ENCODE results near the gene WDR53. TPM values are rescaled to one million over a fixed set of nuclear protein-coding genes. Genes with fewer than 3 reads are reported as not detected.

The WDR53 gene
- polyA plus RNA-seq, 1 donor (not counting 4 experiments of a cell fraction or from before 2014, with no cell fraction given), result 14.2 TPM

- FAIRE-seq, result no peak
- H2AFZ ChIP-seq (ENCODE audit: control insufficient read depth, low read length), result no peak overlapping the region
- H4K20me1 ChIP-seq (ENCODE audit: control insufficient read depth, extremely low read depth, insufficient read depth, low read length), result no peaks in the 10 kb centered on the region
- H3K4me2 ChIP-seq (ENCODE audit: control insufficient read depth, extremely low read depth, insufficient read depth, low read depth, low read length), result no peak overlapping the region
- no peak overlapping the region for H3K27ac ChIP-seq (ENCODE audit: control insufficient read depth, insufficient read depth, low read length)
- no peaks in the 10 kb centered on the region for H3K9me1 ChIP-seq (ENCODE audit: control insufficient read depth, extremely low read depth, insufficient read depth, low read length)
- no peaks in the 10 kb centered on the region for H3K9me3 ChIP-seq (ENCODE audit: control insufficient read depth, low read depth, low read length)
- H3K4me1 ChIP-seq (ENCODE audit: control insufficient read depth, extremely low read depth, insufficient read depth, low read length), result peaks cover 4% of the 10 kb centered on the region
- TF ChIP-seq EZH2 (IDR thresholded peaks at IDR 0.05; ENCODE audit: low read length), result no peak
- TF ChIP-seq, protein P1, sequence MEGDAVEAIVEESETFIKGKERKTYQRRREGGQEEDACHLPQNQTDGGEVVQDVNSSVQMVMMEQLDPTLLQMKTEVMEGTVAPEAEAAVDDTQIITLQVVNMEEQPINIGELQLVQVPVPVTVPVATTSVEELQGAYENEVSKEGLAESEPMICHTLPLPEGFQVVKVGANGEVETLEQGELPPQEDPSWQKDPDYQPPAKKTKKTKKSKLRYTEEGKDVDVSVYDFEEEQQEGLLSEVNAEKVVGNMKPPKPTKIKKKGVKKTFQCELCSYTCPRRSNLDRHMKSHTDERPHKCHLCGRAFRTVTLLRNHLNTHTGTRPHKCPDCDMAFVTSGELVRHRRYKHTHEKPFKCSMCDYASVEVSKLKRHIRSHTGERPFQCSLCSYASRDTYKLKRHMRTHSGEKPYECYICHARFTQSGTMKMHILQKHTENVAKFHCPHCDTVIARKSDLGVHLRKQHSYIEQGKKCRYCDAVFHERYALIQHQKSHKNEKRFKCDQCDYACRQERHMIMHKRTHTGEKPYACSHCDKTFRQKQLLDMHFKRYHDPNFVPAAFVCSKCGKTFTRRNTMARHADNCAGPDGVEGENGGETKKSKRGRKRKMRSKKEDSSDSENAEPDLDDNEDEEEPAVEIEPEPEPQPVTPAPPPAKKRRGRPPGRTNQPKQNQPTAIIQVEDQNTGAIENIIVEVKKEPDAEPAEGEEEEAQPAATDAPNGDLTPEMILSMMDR (optimal IDR thresholded peaks at IDR 0.05 in 1 of 3, IDR thresholded peaks at IDR 0.05 in 1 of 3, conservative IDR thresholded peaks at IDR 0.05 in 1 of 3; ENCODE audit: extremely low read depth in 1 of 3, insufficient read depth in 2 of 3, low read length in 3 of 3), result no peak
- H3K79me2 ChIP-seq (ENCODE audit: control insufficient read depth, insufficient read depth, low read length), result peaks cover 12% of the 10 kb centered on the region
- no peak overlapping the region for H3K4me3 ChIP-seq (ENCODE audit: control insufficient read depth in 2 of 3, extremely low read depth in 1 of 3, insufficient read depth in 2 of 3, low read depth in 1 of 3, low read length in 3 of 3)
- no peak overlapping the region for H3K9ac ChIP-seq (ENCODE audit: control insufficient read depth, extremely low read depth, insufficient read depth, low read length)
- H3K36me3 ChIP-seq (ENCODE audit: control insufficient read depth in 2 of 2, extremely low read depth in 1 of 2, insufficient read depth in 2 of 2, low read length in 2 of 2), result peaks cover 4 to 6% of the 10 kb centered on the region in 2 experiments
- dilution Hi-C loops (cut with MboI; ENCODE audit: extremely low pct_ligation_motif_present, low sequenced_read_pairs), result no loop called here
- H3K27me3 ChIP-seq (ENCODE audit: control insufficient read depth, extremely low read depth, insufficient read depth, low read length), result no peaks in the 10 kb centered on the region
- no peak for DNase-seq (ENCODE audit: low read depth, low spot score)
Observed at GRCh38 chr3:196558476-196558875, 9.9 kb downstream of the WDR53 start.

GRCh38 chr3:196557236-196557635 lies 11.1 kb downstream of the WDR53 start:
- no peaks in the 10 kb centered on the region for H4K20me1 ChIP-seq (ENCODE audit: control insufficient read depth, extremely low read depth, insufficient read depth, low read length)
- dilution Hi-C loops (cut with MboI; ENCODE audit: extremely low pct_ligation_motif_present, low sequenced_read_pairs), result no loop called here
- peaks cover 3% of the 10 kb centered on the region for H3K79me2 ChIP-seq (ENCODE audit: control insufficient read depth, insufficient read depth, low read length)
- no peak overlapping the region for H2AFZ ChIP-seq (ENCODE audit: control insufficient read depth, low read length)
- no peaks in the 10 kb centered on the region for H3K9me3 ChIP-seq (ENCODE audit: control insufficient read depth, low read depth, low read length)
- no peak overlapping the region for H3K27ac ChIP-seq (ENCODE audit: control insufficient read depth, insufficient read depth, low read length)
- H3K4me3 ChIP-seq (ENCODE audit: control insufficient read depth in 2 of 3, extremely low read depth in 1 of 3, insufficient read depth in 2 of 3, low read depth in 1 of 3, low read length in 3 of 3), result no peak overlapping the region
- FAIRE-seq (no peak), DNase-seq (ENCODE audit: low read depth, low spot score) (no peak)
- H3K9ac ChIP-seq (ENCODE audit: control insufficient read depth, extremely low read depth, insufficient read depth, low read length), result no peak overlapping the region
- H3K36me3 ChIP-seq (ENCODE audit: control insufficient read depth in 2 of 2, extremely low read depth in 1 of 2, insufficient read depth in 2 of 2, low read length in 2 of 2), result peaks cover 4 to 7% of the 10 kb centered on the region in 2 experiments
- no peak for TF ChIP-seq EZH2 (IDR thresholded peaks at IDR 0.05; ENCODE audit: low read length)
- TF ChIP-seq, protein P1 (optimal IDR thresholded peaks at IDR 0.05 in 1 of 3, IDR thresholded peaks at IDR 0.05 in 1 of 3, conservative IDR thresholded peaks at IDR 0.05 in 1 of 3; ENCODE audit: extremely low read depth in 1 of 3, insufficient read depth in 2 of 3, low read length in 3 of 3), result no peak
- H3K27me3 ChIP-seq (ENCODE audit: control insufficient read depth, extremely low read depth, insufficient read depth, low read length), result no peaks in the 10 kb centered on the region
- no peak overlapping the region for H3K4me2 ChIP-seq (ENCODE audit: control insufficient read depth, extremely low read depth, insufficient read depth, low read depth, low read length)
- H3K9me1 ChIP-seq (ENCODE audit: control insufficient read depth, extremely low read depth, insufficient read depth, low read length), result no peaks in the 10 kb centered on the region
- no peaks in the 10 kb centered on the region for H3K4me1 ChIP-seq (ENCODE audit: control insufficient read depth, extremely low read depth, insufficient read depth, low read length)

Measured in keratinocyte (primary cell).